BLaER1 (cell line): Measurements from ENCODE around the gene SYNE2.
"Not testable (repeated sequence)": the region's sequence is repeated elsewhere in the genome, so short reads cannot be mapped to it uniquely, and the experiment has no call there.

Experiments
- H3K27ac ChIP-seq: shearing (Covaris generic); formaldehyde crosslinking; 2 replicates; pipeline ENCODE4 v1.8.1; 2022
- H3K27me3 ChIP-seq: shearing (Covaris generic); formaldehyde crosslinking; 2 replicates; pipeline ENCODE4 v1.8.1; 2022
- H3K36me3 ChIP-seq: shearing (Covaris generic); formaldehyde crosslinking; 2 replicates; pipeline ENCODE4 v1.8.1; 2022
- H3K4me1 ChIP-seq: shearing (Covaris generic); formaldehyde crosslinking; 2 replicates; pipeline ENCODE4 v1.8.1; 2022
- H3K4me2 ChIP-seq: shearing (Covaris generic); formaldehyde crosslinking; 2 replicates; pipeline ENCODE4 v1.8.1; 2022
- H3K4me3 ChIP-seq: shearing (Covaris generic); formaldehyde crosslinking; 2 replicates; pipeline ENCODE4 v1.8.1; 2022
- H3K9ac ChIP-seq: shearing (Covaris generic); formaldehyde crosslinking; 2 replicates; pipeline ENCODE4 v1.8.1; 2022
- H3K9me3 ChIP-seq: shearing (Covaris generic); formaldehyde crosslinking; 2 replicates; pipeline ENCODE4 v1.8.1; 2022
- H4K20me1 ChIP-seq: shearing (Covaris generic); formaldehyde crosslinking; 2 replicates; pipeline ENCODE4 v1.8.1; 2022
- Cebpa-rat ChIP-seq: shearing (Covaris generic); IDR thresholded peaks from 2 replicates; pipeline ENCODE4 v1.8.1; 2022

The SYNE2 gene

DNA sequence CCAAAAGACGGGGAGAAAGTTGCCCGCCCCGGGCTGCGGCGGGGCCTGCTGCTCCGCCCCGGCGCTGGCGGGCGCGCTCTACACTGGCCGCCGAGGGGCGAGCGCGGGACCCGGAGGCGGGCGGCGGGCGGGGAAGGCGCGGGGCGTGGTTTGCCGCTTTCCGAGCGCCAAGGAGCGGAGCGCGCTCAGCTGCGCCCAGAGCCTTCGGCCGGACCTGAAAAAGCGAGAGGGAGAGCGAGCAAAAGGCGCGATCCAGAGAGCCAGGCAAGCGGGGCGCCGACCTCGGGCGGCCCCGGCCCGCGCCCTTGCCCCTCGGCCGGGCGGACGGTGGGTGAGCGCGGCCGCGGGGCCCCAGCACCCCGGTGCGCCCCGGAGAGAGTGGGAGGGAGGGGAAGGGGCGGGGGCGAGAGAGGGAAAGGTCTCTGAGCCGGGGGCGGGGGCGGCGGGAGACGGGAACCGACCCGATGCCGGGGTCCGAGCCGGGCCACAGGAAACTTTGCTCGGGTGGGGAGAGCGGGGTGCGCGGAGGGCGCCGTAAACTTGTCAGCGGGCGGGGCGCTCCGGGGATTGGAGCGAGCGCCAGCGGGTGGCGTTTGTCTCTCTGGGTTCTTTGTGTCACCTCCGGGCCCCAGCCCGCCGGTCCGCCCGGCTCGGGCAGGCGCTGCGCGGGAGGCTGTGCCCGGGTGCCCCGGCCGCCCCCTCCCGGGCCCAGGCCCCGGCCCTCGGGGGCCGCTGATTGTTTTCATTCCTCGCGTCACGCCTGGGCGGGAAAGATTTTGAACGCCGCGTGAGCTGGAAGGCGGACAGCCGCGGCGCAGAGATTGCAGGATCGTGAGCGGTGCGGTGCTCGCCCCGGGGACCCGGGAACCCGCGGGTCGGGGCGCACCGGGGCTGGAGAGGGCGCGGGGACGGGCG lies at the start of gene SYNE2:
TSS of gene SYNE2 (plus strand) at position 188 of the 915 bp plus-strand sequence. CDS start 56,145 bp downstream, outside the sequence.
- peak within 1 kb of the TSS; percentile 98 for H3K4me2 ChIP-seq
- peaks cover 23% of the 10 kb centered on the region for H4K20me1 ChIP-seq
- peak within 1 kb of the TSS; percentile 88 for H3K9ac ChIP-seq
- H3K27ac ChIP-seq: peak within 1 kb of the TSS; percentile 83
- H3K4me1 ChIP-seq: peaks cover 22% of the 10 kb centered on the region
- no peak for TF ChIP-seq Cebpa-rat
- no peaks in the 10 kb centered on the region for H3K9me3 ChIP-seq
- H3K4me3 ChIP-seq: peak within 1 kb of the TSS; percentile 92
- H3K36me3 ChIP-seq: no peaks in the 10 kb centered on the region
- H3K27me3 ChIP-seq: no peaks in the 10 kb centered on the region

DNA sequence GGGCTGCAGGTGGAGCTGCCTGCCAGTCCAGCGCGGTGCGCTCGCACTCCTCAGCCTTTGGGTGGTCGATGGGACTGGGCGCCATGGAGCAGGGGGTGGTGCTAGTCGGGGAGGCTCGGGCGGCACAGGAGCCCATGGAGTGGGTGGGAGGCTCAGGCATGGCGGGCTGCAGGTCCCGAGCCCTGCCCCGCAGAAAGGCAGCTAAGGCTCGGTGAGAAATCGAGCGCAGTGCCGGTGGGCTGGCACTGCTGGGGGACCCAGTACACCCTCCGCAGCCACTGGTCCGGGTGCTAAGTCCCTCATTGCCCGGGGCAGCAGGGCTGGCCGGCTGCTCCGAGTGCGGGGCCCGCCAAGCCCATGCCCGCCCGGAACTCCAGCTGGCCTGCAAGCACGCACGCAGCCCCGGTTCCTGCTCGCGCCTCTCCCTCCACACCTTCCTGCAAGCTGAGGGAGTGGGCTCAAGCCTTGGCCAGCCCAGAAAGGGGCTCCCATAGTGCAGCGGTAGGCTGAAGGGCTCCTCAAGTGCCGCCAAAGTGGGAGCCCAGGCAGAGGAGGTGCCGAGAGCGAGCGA lies 49.5 kb upstream of the SYNE2 start:
- H3K4me2 ChIP-seq, H3K9me3 ChIP-seq, H3K9ac ChIP-seq, H3K27me3 ChIP-seq, H3K27ac ChIP-seq, H3K36me3 ChIP-seq, H3K4me1 ChIP-seq, H4K20me1 ChIP-seq, H3K4me3 ChIP-seq: not testable (repeated sequence)

GRCh38 chr14:63806064-63806463 lies 46.7 kb upstream of the SYNE2 start:
- H3K9ac ChIP-seq, H4K20me1 ChIP-seq: not testable (repeated sequence)

DNA sequence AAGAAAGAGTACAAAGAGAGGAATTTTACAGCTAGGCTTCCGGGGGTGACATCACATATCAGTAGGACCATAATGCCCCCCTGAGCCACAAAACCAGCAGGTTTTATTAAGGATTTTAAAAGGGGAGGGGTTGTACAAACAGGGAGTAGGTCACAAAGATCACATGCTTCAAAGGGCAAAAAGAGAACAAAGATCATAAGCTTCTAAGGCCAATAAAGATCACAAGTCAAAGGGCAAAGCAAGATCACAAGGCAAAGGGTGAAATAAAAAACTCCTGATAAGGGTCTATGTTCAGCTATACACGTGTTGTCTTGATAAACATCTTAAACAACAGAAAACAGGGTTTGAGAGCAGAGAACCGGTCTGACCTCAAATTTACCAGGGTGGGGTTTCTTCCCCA lies 41.1 kb upstream of the SYNE2 start:
- H3K36me3 ChIP-seq: not testable (repeated sequence)
- H3K9me3 ChIP-seq: peaks cover 36% of the 10 kb centered on the region

More at GRCh38 chr14:63806064-63806463, 46.7 kb upstream of the SYNE2 start:
- H3K9me3 ChIP-seq, H3K27ac ChIP-seq, H3K4me1 ChIP-seq, H3K4me3 ChIP-seq, H3K4me2 ChIP-seq, H3K27me3 ChIP-seq, H3K36me3 ChIP-seq: not testable (repeated sequence)

DNA sequence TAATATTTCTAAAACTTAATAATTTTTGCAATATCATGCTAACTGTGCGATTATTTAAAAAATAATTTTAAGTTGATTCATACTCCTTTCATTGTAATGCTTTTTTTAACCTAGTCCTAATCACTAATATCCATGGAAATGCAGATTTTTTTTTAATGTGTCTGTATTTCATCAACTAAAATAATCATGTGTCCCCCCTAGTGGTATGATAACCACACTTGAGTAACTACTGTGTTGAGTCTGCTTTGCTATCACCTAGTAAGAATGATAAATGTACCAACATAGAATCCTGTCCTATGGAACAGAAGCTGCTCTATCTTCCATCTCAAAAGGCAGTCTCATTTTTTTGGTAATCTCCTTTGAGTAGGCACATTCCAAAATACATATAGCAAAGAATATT lies 19.1 kb upstream of the SYNE2 start:
- Histone ChIP-seq H3K4me2 (no peak overlapping the region), H4K20me1 (no peaks in the 10 kb centered on the region), H3K27ac (no peak overlapping the region), H3K4me1 (no peaks in the 10 kb centered on the region), H3K9me3 (no peaks in the 10 kb centered on the region), H3K4me3 (no peak overlapping the region), H3K36me3 (no peaks in the 10 kb centered on the region), H3K9ac (no peak overlapping the region), H3K27me3 (no peaks in the 10 kb centered on the region)
- TF ChIP-seq Cebpa-rat: no peak

More for the DNA sequence above, 41.1 kb upstream of the SYNE2 start:
- not testable (repeated sequence) for H4K20me1 ChIP-seq, H3K27ac ChIP-seq, H3K4me3 ChIP-seq, H3K4me1 ChIP-seq, H3K4me2 ChIP-seq, H3K9ac ChIP-seq, H3K27me3 ChIP-seq

DNA sequence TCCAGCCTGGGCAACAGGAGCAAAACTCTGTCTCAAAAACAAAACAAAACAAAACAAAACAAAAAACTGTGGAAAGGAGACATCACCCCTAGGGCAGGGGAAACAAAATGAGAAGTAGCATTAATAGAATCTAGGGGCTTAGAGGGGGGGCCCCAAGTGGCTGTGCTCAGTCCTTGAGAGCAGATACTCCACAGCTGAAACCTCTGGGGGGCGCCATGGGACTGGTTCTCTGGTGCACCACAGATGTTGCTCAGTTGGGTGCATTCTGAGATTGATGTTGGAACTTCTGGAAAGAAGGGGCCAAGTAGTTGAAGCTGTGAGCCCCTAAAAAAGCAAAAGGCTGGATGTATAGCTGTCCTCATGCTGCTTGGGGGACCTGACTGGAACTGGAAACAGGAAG lies 11.8 kb upstream of the SYNE2 start:
- no peaks in the 10 kb centered on the region for H3K4me1 ChIP-seq
- no peak overlapping the region for H3K9ac ChIP-seq
- H3K36me3 ChIP-seq: no peaks in the 10 kb centered on the region
- TF ChIP-seq Cebpa-rat: no peak
- no peak overlapping the region for H3K4me3 ChIP-seq
- H4K20me1 ChIP-seq: no peaks in the 10 kb centered on the region
- no peaks in the 10 kb centered on the region for H3K27me3 ChIP-seq
- H3K27ac ChIP-seq: no peak overlapping the region
- peaks cover 24% of the 10 kb centered on the region for H3K9me3 ChIP-seq
- H3K4me2 ChIP-seq: no peak overlapping the region

DNA sequence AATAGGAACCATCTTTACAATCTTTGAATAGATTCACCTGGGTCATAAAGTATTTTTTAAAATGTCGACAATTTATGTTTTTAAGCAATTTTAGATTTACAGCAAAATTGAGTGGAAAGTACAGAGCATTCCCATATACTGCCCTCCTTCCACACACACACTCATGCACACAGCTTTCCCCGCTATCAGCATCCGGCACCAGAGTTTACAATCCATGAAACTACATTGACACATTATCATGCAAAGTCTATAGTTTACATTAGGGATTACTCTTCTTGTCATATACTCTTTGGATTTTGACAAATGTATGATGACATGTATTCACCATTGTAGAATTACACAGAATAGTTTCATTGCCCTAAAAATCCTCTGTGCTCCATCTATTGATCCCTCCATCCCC lies 9.0 kb upstream of the SYNE2 start:
- no peak for TF ChIP-seq Cebpa-rat
- no peaks in the 10 kb centered on the region for H4K20me1 ChIP-seq
- H3K27me3 ChIP-seq: no peaks in the 10 kb centered on the region
- no peak overlapping the region for H3K27ac ChIP-seq
- H3K9ac ChIP-seq: no peak overlapping the region
- peaks cover 24% of the 10 kb centered on the region for H3K9me3 ChIP-seq
- H3K4me3 ChIP-seq: no peak overlapping the region
- H3K4me1 ChIP-seq: no peaks in the 10 kb centered on the region
- no peaks in the 10 kb centered on the region for H3K36me3 ChIP-seq
- no peak overlapping the region for H3K4me2 ChIP-seq

DNA sequence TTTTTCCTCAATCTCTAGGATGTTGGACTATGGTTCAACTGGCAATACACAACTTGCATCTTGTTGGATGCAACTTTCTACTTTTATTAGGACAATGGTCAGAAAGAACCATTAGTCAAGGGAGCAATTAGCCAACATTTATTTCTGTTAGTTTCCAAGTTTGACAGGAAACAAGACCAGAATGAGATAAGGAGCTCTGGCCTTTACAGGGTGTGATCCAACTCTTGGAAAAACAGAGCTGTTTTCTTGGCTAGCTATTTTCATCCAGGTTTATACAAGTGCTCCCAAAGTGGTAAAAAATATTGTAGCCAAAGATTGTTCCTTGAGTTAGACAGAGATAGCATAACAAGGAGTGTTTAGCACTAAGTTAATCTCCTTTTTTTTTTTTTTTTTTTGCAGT lies 3.9 kb upstream of the SYNE2 start:
- Histone ChIP-seq H3K4me2 (no peak overlapping the region), H3K4me3 (no peak overlapping the region), H4K20me1 (no peaks in the 10 kb centered on the region), H3K36me3 (no peaks in the 10 kb centered on the region), H3K27me3 (no peaks in the 10 kb centered on the region), H3K9me3 (no peaks in the 10 kb centered on the region), H3K27ac (no peak overlapping the region), H3K4me1 (0 out of 2 replicates have a peak, but pooled peaks cover 6% of the 10 kb centered on the region), H3K9ac (no peak overlapping the region)
- TF ChIP-seq Cebpa-rat: no peak

DNA sequence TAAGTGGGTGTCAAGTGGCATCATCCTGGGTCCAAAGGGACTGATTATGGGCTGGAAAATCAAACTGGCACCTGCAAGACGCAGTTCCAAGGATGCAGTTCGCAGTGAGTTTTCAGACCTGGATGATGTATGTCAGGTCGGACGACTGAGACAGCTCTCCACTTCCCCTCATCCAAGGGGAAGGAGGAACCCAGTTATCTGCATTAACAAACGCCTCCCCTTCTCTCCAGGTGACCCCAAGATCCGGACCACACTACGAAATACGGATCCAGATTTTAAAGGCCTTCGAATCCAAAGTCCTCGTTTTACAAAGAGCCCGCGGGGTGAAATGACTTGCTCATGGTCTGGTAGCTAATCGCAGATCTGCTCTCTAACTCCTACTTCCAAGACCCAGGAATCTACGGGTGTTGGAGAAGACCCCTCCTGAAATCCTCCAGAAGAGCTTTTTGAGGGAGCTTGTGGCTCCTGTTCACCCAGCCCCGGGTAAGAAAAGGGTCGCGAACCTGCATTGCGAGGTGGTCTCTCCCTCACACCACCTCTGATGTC lies 460 bp upstream of the SYNE2 start:
- peak overlapping the region; percentile 92 for H3K4me3 ChIP-seq
- no peak for TF ChIP-seq Cebpa-rat
- H3K9me3 ChIP-seq: no peaks in the 10 kb centered on the region
- H3K4me2 ChIP-seq: peak overlapping the region; percentile 85
- no peaks in the 10 kb centered on the region for H3K27me3 ChIP-seq
- peak overlapping the region; percentile 83; the same call in 1 of the 2 replicates for H3K27ac ChIP-seq
- H3K36me3 ChIP-seq: no peaks in the 10 kb centered on the region
- peak overlapping the region; percentile 88; the same call in 1 of the 2 replicates for H3K9ac ChIP-seq
- peaks cover 23% of the 10 kb centered on the region for H4K20me1 ChIP-seq
- H3K4me1 ChIP-seq: peaks cover 22% of the 10 kb centered on the region

- Histone ChIP-seq H3K4me3 (peak overlapping the region; percentile 92), H3K36me3 (no peaks in the 10 kb centered on the region), H3K27me3 (no peaks in the 10 kb centered on the region), H3K4me1 (peaks cover 22% of the 10 kb centered on the region), H3K9me3 (no peaks in the 10 kb centered on the region), H3K9ac (peak overlapping the region; percentile 88), H3K4me2 (peak overlapping the region; percentile 98), H4K20me1 (peaks cover 23% of the 10 kb centered on the region), H3K27ac (peak overlapping the region; percentile 83)
- TF ChIP-seq Cebpa-rat: no peak
Measured at GRCh38 chr14:63853831-63854293, 1.1 kb downstream of the SYNE2 start.
